HepG2 (cell line): Measurements from ENCODE around the gene CEP104. TPM values are rescaled to one million over a fixed set of nuclear protein-coding genes. Genes with fewer than 3 reads are reported as not detected.

Experiments
- ELF3 ChIP-seq: IDR thresholded peaks from 2 replicates; pipeline ENCODE4 v1.6.1; 2016; ENCODE audit warnings: missing genetic modification reagents, missing compliant biosample characterization
- HMGXB3 ChIP-seq: sonication (generic); formaldehyde crosslinking; IDR thresholded peaks from 2 replicates; pipeline ENCODE4 v1.4.0; 2020; ENCODE audit warnings: missing genetic modification reagents, borderline replicate concordance
- HNF4A ChIP-seq: sonication (generic); formaldehyde crosslinking; IDR thresholded peaks from 2 replicates; pipeline ENCODE4 v1.4.0; 2020; ENCODE audit warnings: missing genetic modification reagents
- MBNL3 ChIP-seq: fragments of 250-450 bp; sonication (Bioruptor Pico); conservative IDR thresholded peaks from 2 replicates; pipeline ENCODE4 v1.8.0; 2022; ENCODE audit warnings: mild to moderate bottlenecking, inconsistent platforms
- MLLT10 ChIP-seq: sonication (generic); formaldehyde crosslinking; IDR thresholded peaks from 2 replicates; pipeline ENCODE4 v1.4.0; 2020; ENCODE audit warnings: missing genetic modification reagents
- MYC ChIP-seq: sonication (generic); formaldehyde crosslinking; IDR thresholded peaks from 2 replicates; pipeline ENCODE4 v1.9.0; 2021; ENCODE audit warnings: missing genetic modification reagents, borderline replicate concordance
- NR2F1 ChIP-seq, 2 experiments: fragments of 450-650 bp in 1 of 2; formaldehyde crosslinking in 1 of 2; IDR thresholded peaks; 2 replicates each; pipeline versions ENCODE4 v1.5.0 to v1.6.1; 2016 to 2020; ENCODE audit warnings: mild to moderate bottlenecking in 1 of 2, missing compliant biosample characterization in 1 of 2, missing genetic modification reagents in 1 of 2, moderate library complexity in 1 of 2
- NRL ChIP-seq: sonication (generic); formaldehyde crosslinking; IDR thresholded peaks from 2 replicates; pipeline ENCODE4 v1.5.0; 2020; ENCODE audit warnings: missing genetic modification reagents, mild to moderate bottlenecking, moderate library complexity, borderline replicate concordance
- RELA ChIP-seq: sonication (generic); formaldehyde crosslinking; IDR thresholded peaks from 2 replicates; pipeline ENCODE4 v1.4.0; 2020; ENCODE audit warnings: missing genetic modification reagents
- SMC3 ChIP-seq: IDR thresholded peaks from 2 replicates; pipeline ENCODE4 v1.6.1; 2011; ENCODE audit warnings: low read length, improper control_type of control experiment
- SNAPC5 ChIP-seq: sonication (generic); formaldehyde crosslinking; IDR thresholded peaks from 2 replicates; pipeline ENCODE4 v1.8.1; 2023; ENCODE audit warnings: mild to moderate bottlenecking, missing genetic modification reagents, borderline replicate concordance
- SP5 ChIP-seq: IDR thresholded peaks from 2 replicates; pipeline ENCODE4 v1.6.1; 2016; ENCODE audit warnings: low read depth, borderline replicate concordance
- TEAD2 ChIP-seq: sonication (generic); formaldehyde crosslinking; IDR thresholded peaks from 2 replicates; pipeline ENCODE4 v1.9.0; 2021; ENCODE audit warnings: missing genetic modification reagents
- TMF1 ChIP-seq: sonication (generic); formaldehyde crosslinking; IDR thresholded peaks from 2 replicates; pipeline ENCODE4 v1.8.1; 2022; ENCODE audit warnings: low read depth, missing genetic modification reagents
- U2AF2 ChIP-seq: fragments of 200-400 bp; formaldehyde crosslinking; IDR thresholded peaks from 2 replicates; pipeline ENCODE4 v1.6.1; 2017; ENCODE audit warnings: low read depth, mild to moderate bottlenecking, low read length
- YEATS4 ChIP-seq: sonication (generic); formaldehyde crosslinking; IDR thresholded peaks from 2 replicates; pipeline ENCODE4 v1.4.0; 2020; ENCODE audit warnings: missing genetic modification reagents, borderline replicate concordance
- ZBTB21 ChIP-seq: sonication (generic); formaldehyde crosslinking; IDR thresholded peaks from 2 replicates; pipeline ENCODE4 v1.4.0; 2020; ENCODE audit warnings: missing genetic modification reagents
- ZBTB34 ChIP-seq: sonication (generic); formaldehyde crosslinking; IDR thresholded peaks from 2 replicates; pipeline ENCODE4 v1.8.0; 2022; ENCODE audit warnings: mild to moderate bottlenecking, missing genetic modification reagents
- ZNF569 ChIP-seq: sonication (generic); formaldehyde crosslinking; IDR thresholded peaks from 2 replicates; pipeline ENCODE4 v1.5.0; 2020; ENCODE audit warnings: mild to moderate bottlenecking, missing genetic modification reagents, moderate library complexity, borderline replicate concordance
- ZNF614 ChIP-seq: IDR thresholded peaks from 2 replicates; pipeline ENCODE4 v1.6.1; 2018; ENCODE audit warnings: missing biosample characterization, missing genetic modification reagents, inconsistent platforms, borderline replicate concordance
- ZNF713 ChIP-seq: sonication (generic); formaldehyde crosslinking; IDR thresholded peaks from 2 replicates; pipeline ENCODE4 v1.4.0; 2020; ENCODE audit warnings: mild to moderate bottlenecking, missing genetic modification reagents
- ZSCAN20 ChIP-seq: sonication (generic); formaldehyde crosslinking; IDR thresholded peaks from 2 replicates; pipeline ENCODE4 v1.4.0; 2020; ENCODE audit warnings: missing genetic modification reagents, mild to moderate bottlenecking, borderline replicate concordance
- ZUFSP ChIP-seq: sonication (generic); formaldehyde crosslinking; IDR thresholded peaks from 2 replicates; pipeline ENCODE4 v1.9.0; 2021; ENCODE audit warnings: missing genetic modification reagents, mild to moderate bottlenecking, borderline replicate concordance
- polyA plus RNA-seq, 8 experiments: library from polyadenylated mRNA; depleted of rRNA in 3 of 8; stranded (reverse) in 7 of 8; unstranded in 1 of 8; fragments of >200 nt; fragmentation: Illumina TruSeq in 4 of 8; extraction: Trizol in 4 of 8; gene quantifications; 2 replicates each; pipeline versions ENCODE4 v1.2.1 to v1.2.3, GENCODE V29; 2011 to 2016; ENCODE audit warnings: low read depth in 4 of 8, missing spikeins in 1 of 8, mixed read lengths in 1 of 8; ENCODE audit not compliant: insufficient read depth in 1 of 8
- total RNA-seq, 5 experiments: library from RNA; depleted of rRNA; stranded (reverse); fragments of >200 nt; fragmentation: Illumina TruSeq; extraction: Trizol; gene quantifications; 2 replicates each; pipeline ENCODE4 v1.2.3, GENCODE V29; 2016; ENCODE audit warnings: low read depth in 1 of 5

The CEP104 gene
- total and polyA plus RNA-seq, 2 of the 13 experiments (the other 11 are each of a cell fraction or from before 2014, with no cell fraction given): 20.4 to 30.1 TPM

GRCh38 chr1:3775490-3776230, 81.4 kb downstream of the CEP104 start (continued):
- TF ChIP-seq HMGXB3 (CRISPR knock-in tag) (no peak; the same call in 1 of the 2 replicates), ZUFSP (CRISPR knock-in tag) (no peak), NR2F1 (CRISPR knock-in tag; IDR thresholded peaks at IDR 0.05) (no peak), SP5 (peak; percentile 68), TEAD2 (CRISPR knock-in tag) (no peak), ZNF713 (0 out of 2 replicates have a peak, but pooled peaks have one; percentile 79), ZBTB21 (CRISPR knock-in tag) (no peak), ZNF569 (no peak), SMC3 (peak; percentile 18; the same call in 1 of the 2 replicates), ZNF614 (CRISPR knock-in tag) (no peak), ZSCAN20 (CRISPR knock-in tag) (0 out of 2 replicates have a peak, but pooled peaks have one; percentile 23), MBNL3 (CRISPR knock-in tag) (no peak), U2AF2 (no peak; the same call in 1 of the 2 replicates), HNF4A (CRISPR knock-in tag) (peak; percentile 75), SNAPC5 (CRISPR knock-in tag) (peak; percentile 95; the same call in 1 of the 2 replicates), MLLT10 (CRISPR knock-in tag) (no peak), ELF3 (CRISPR knock-in tag) (peak; percentile 59), RELA (CRISPR knock-in tag) (no peak), ZBTB34 (peak; percentile 84; the same call in 1 of the 2 replicates), NRL (CRISPR knock-in tag) (peak; percentile 76; the same call in 1 of the 2 replicates), YEATS4 (peak; percentile 89), MYC (CRISPR knock-in tag) (peak; percentile 98), TMF1 (CRISPR knock-in tag) (peak; percentile 90)
